ENCODE measurements around the gene ZNF581. TPM values are rescaled to one million over a fixed set of nuclear protein-coding genes. Genes with fewer than 3 reads are reported as not detected.

ZNF581 gene
- total RNA-seq, 1 donor from 2014 or later = 15.5 TPM

DNA sequence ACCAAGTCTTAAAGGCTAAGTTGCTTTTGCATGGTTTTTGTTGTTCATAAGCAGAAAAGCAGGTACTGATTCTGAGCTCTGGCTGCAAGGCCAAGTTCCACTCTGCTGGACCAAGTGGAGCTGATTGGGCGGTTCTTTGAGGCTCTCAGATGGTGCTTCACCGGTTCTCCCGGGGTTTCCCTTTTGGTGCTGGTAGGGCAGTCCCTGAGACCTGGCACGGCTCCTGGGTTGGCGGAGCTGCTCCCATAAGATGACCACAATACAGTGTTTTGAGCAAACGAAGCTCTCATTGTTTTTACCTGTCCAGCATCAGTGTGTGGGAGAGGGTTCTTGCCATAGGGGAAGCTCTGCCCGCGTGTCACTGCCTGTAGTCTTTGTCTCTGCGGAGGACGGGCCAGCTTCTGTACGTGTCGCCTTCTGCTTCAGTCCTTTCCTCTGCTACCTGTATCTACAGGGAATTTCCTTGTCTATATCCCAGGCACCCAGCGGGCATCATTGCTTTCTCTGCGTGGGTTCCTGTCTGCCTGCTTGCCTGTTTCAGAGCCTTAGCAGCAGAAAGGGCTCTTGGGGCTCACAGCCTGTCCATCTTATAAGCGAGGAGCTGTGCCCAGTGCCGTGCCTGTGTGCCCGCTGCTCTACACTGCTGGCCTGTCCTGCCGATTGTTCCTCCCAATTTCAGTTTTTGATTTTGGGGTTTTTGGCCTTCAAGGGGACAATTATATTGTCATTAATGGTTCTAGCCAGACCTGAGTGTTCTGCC, 13.7 kb downstream of the ZNF581 start:
- Histone ChIP-seq H3K4me3 (peak overlapping the region; percentile 69 to 96), H3K27me3 (no peaks in the 10 kb centered on the region), H3K36me3 (peaks cover 0 to 26% of the 10 kb centered on the region in 2 donors), H3K27ac (no peak overlapping the region), H3K9me3 (no peaks in the 10 kb centered on the region), H3K4me1 (peaks cover 63% of the 10 kb centered on the region)
- intact Hi-C loops (cut with DNase I) = no loop called here
- no peak for DNase-seq (ENCODE audit: extremely low spot score in 2 of 2)
- no peak for TF ChIP-seq POLR2AphosphoS5 (IDR thresholded peaks at IDR 0.05; ENCODE audit: insufficient read depth in 1 of 2, low read depth in 1 of 2)
- no peak for TF ChIP-seq POLR2A (IDR thresholded peaks at IDR 0.05)
- TF ChIP-seq, protein P1, sequence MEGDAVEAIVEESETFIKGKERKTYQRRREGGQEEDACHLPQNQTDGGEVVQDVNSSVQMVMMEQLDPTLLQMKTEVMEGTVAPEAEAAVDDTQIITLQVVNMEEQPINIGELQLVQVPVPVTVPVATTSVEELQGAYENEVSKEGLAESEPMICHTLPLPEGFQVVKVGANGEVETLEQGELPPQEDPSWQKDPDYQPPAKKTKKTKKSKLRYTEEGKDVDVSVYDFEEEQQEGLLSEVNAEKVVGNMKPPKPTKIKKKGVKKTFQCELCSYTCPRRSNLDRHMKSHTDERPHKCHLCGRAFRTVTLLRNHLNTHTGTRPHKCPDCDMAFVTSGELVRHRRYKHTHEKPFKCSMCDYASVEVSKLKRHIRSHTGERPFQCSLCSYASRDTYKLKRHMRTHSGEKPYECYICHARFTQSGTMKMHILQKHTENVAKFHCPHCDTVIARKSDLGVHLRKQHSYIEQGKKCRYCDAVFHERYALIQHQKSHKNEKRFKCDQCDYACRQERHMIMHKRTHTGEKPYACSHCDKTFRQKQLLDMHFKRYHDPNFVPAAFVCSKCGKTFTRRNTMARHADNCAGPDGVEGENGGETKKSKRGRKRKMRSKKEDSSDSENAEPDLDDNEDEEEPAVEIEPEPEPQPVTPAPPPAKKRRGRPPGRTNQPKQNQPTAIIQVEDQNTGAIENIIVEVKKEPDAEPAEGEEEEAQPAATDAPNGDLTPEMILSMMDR (IDR thresholded peaks at IDR 0.05) = no peak

DNA sequence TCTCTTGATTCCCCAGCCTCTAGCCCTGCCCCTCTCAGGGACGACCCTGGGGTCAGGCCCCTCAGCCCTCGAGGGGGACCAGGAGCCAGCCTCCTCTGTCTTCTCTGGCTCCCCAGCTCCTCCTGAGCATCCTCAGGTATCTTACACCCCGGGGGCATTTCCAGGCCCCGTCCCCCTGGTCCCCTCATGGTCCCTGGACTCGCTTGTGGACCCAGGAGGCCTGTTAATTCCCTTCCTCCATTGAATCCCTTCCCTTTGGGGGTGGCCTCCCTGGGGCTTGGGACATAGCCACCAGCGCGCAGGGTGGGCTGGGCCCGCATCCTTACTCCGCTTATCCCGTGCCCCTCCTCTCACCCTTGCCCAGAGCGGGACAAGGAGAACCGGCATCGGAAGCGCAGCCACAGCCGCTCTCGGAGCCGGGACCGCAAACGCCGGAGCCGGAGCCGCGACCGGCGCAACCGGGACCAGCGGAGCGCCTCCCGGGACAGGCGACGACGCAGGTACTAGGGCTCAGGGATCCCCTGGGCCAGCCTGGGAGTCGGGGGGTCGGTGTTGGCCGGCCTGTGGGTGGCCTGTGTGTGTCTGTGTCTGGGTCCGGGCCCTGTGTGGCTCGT, 15.5 kb downstream of the ZNF581 start:
- Histone ChIP-seq H3K4me3 (no peak overlapping the region), H3K4me1 (peaks cover 55% of the 10 kb centered on the region), H3K9me3 (no peaks in the 10 kb centered on the region), H3K27ac (no peak overlapping the region), H3K27me3 (no peaks in the 10 kb centered on the region), H3K36me3 (peaks cover 0 to 44% of the 10 kb centered on the region in 2 donors)
- intact Hi-C loops (cut with DNase I) = no loop called here
- no peak for DNase-seq (ENCODE audit: extremely low spot score in 2 of 2)
- no peak for TF ChIP-seq POLR2A (IDR thresholded peaks at IDR 0.05)
- TF ChIP-seq POLR2AphosphoS5 (IDR thresholded peaks at IDR 0.05; ENCODE audit: insufficient read depth in 1 of 2, low read depth in 1 of 2) = no peak

DNA sequence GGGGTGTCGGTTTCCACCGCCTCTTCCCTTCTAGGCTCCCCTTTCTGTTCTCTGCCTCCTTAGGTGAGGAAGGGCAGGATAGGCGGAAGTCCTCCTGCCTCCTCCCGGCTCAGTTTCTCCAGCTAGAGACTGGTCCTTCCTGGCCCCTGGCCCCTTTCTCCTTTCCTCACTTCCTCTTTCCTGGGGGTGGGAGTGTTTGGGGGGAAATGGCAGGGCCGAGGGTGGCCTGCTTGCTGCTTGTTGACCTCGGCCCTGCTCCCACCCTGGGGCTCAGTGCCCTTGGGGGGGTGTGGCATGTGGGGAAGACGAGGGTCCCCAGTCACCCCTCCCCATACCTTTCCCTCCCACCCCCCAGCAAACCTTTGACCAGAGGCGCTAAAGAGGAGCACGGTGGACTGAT, 16.4 kb downstream of the ZNF581 start:
- Histone ChIP-seq H3K4me3 (no peak overlapping the region), H3K9me3 (no peaks in the 10 kb centered on the region), H3K36me3 (peaks cover 0 to 52% of the 10 kb centered on the region in 2 donors), H3K27ac (no peak overlapping the region), H3K4me1 (peaks cover 55% of the 10 kb centered on the region), H3K27me3 (no peaks in the 10 kb centered on the region)
- DNase-seq (ENCODE audit: extremely low spot score in 2 of 2) = no peak
- TF ChIP-seq, protein P1 (IDR thresholded peaks at IDR 0.05) = no peak
- TF ChIP-seq POLR2AphosphoS5 (IDR thresholded peaks at IDR 0.05; ENCODE audit: insufficient read depth in 1 of 2, low read depth in 1 of 2) (no peak), POLR2A (IDR thresholded peaks at IDR 0.05) (no peak)
- intact Hi-C loops (cut with DNase I) = loop anchor here (10.0 kb wide), 1 partner anchor 545 kb away; the partner anchor contains the start of gene PPP1R12C

DNA sequence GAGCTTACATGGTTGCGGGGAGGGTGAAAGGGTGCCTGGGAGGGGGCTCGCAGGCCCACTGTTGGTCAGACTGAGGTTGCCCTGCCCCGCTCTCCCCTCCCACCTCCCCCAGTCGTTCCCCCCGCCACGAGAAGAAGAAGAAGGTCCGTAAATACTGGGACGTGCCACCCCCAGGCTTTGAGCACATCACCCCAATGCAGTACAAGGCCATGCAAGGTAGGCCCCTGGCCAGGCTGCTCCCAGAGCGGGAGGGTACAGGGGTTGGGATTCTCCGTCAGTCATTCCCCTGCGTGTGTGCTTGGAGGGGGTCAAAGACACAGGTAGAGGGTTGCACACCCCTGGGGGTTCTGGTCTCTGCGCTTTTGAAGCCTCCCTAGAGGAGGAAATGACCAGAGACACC, 17.0 kb downstream of the ZNF581 start:
- no peak for DNase-seq (ENCODE audit: extremely low spot score in 2 of 2)
- no peak for TF ChIP-seq POLR2A (IDR thresholded peaks at IDR 0.05)
- TF ChIP-seq, protein P1 (IDR thresholded peaks at IDR 0.05) = no peak
- no peak for TF ChIP-seq POLR2AphosphoS5 (IDR thresholded peaks at IDR 0.05; ENCODE audit: insufficient read depth in 1 of 2, low read depth in 1 of 2)
- peaks cover 0 to 55% of the 10 kb centered on the region in 2 donors for H3K36me3 ChIP-seq

DNA sequence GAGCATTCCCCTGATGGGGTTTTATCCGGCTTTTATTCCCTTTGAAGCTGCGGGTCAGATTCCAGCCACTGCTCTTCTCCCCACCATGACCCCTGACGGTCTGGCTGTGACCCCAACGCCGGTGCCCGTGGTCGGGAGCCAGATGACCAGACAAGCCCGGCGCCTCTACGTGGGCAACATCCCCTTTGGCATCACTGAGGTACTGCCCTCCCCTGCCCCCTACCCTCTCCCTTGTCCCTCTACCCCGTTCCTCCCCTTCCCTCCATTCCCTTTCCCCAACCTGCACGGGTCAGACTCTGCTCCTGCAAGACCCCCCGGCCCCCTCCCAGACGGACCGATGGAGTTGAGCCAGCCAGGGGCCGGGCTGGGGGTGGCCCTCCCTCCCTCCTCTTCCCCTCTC, 17.5 kb downstream of the ZNF581 start:
- intact Hi-C loops (cut with DNase I) = loop anchor here (10.0 kb wide), 1 partner anchor 546 kb away; the partner anchor contains the start of gene PPP1R12C
- Histone ChIP-seq H3K36me3 (peaks cover 0 to 60% of the 10 kb centered on the region in 2 donors), H3K9me3 (no peaks in the 10 kb centered on the region), H3K27me3 (no peaks in the 10 kb centered on the region), H3K4me3 (no peak overlapping the region), H3K4me1 (peaks cover 50% of the 10 kb centered on the region), H3K27ac (no peak overlapping the region)
- no peak for DNase-seq (ENCODE audit: extremely low spot score in 2 of 2)
- TF ChIP-seq, protein P1 (IDR thresholded peaks at IDR 0.05) = no peak
- no peak for TF ChIP-seq POLR2A (IDR thresholded peaks at IDR 0.05)
- TF ChIP-seq POLR2AphosphoS5 (IDR thresholded peaks at IDR 0.05; ENCODE audit: insufficient read depth in 1 of 2, low read depth in 1 of 2) = no peak

More for the DNA sequence above, 17.0 kb downstream of the ZNF581 start:
- Histone ChIP-seq H3K4me3 (no peak overlapping the region), H3K4me1 (peaks cover 55% of the 10 kb centered on the region), H3K27me3 (no peaks in the 10 kb centered on the region), H3K27ac (no peak overlapping the region), H3K9me3 (no peaks in the 10 kb centered on the region)
- intact Hi-C loops (cut with DNase I) = loop anchor here (10.0 kb wide), 1 partner anchor 546 kb away; the partner anchor contains the start of gene PPP1R12C
